Calu3 (cell line): Measurements from ENCODE around the gene GBP5. TPM values are rescaled to one million over a fixed set of nuclear protein-coding genes. Genes with fewer than 3 reads are reported as not detected.
"Not testable (repeated sequence)": the region's sequence is repeated elsewhere in the genome, so short reads cannot be mapped to it uniquely, and the experiment has no call there.

ENCODE experiments used
- BruUV-seq: library from RNA; stranded (reverse); fragments of 400-500 nt; replicated peaks from 2 replicates; lab custom pipeline; 2021; lab: Mats Ljungman, UMichigan
- CTCF ChIA-PET: fragments of 300-600 bp; sonication (Branson Sonifier 250); formaldehyde crosslinking; loops from one replicate; lab custom pipeline; 2022; ENCODE audit warnings: antibody characterized with exemption; lab: Charles Lee
- DNase-seq: peaks from one replicate; pipeline ENCODE4 v3.0.0; 2022
- H3K27ac Mint-ChIP-seq: one replicate; pipeline ENCODE4 v1.8.0; 2022; ENCODE audit warnings: mixed read lengths; ENCODE audit not compliant: unreplicated experiment
- H3K27me3 Mint-ChIP-seq: one replicate; pipeline ENCODE4 v1.8.0; 2022; ENCODE audit warnings: mixed read lengths; ENCODE audit not compliant: unreplicated experiment
- H3K36me3 Mint-ChIP-seq: one replicate; pipeline ENCODE4 v1.8.0; 2022; ENCODE audit warnings: mild to moderate bottlenecking, moderate library complexity, mixed read lengths; ENCODE audit not compliant: insufficient read depth, unreplicated experiment
- H3K4me1 Mint-ChIP-seq: one replicate; pipeline ENCODE4 v1.8.0; 2022; ENCODE audit warnings: mild to moderate bottlenecking, low read depth, mixed read lengths; ENCODE audit not compliant: unreplicated experiment
- H3K4me3 Mint-ChIP-seq: one replicate; pipeline ENCODE4 v1.8.0; 2022; ENCODE audit warnings: mild to moderate bottlenecking, low read depth, moderate library complexity, mixed read lengths; ENCODE audit not compliant: unreplicated experiment
- H3K9me3 Mint-ChIP-seq: one replicate; pipeline ENCODE4 v1.8.0; 2022; ENCODE audit warnings: low read depth, mixed read lengths; ENCODE audit not compliant: unreplicated experiment
- CTCF ChIP-seq: fragments of 200-600 bp; IDR thresholded peaks from one replicate; pipeline ENCODE4 v1.8.0; 2022; ENCODE audit warnings: antibody characterized with exemption; ENCODE audit not compliant: unreplicated experiment
- intact Hi-C: fragments of 100-400 bp; cut with micrococcal nuclease; formaldehyde crosslinking; loops from one replicate; pipeline ENCODE4 v1.10.0; 2022; ENCODE audit not compliant: unreplicated experiment
- total RNA-seq: library from RNA; stranded (reverse); gene quantifications from 2 replicates; pipeline ENCODE4 v1.2.3, GENCODE V29; 2022

Gene GBP5
- total RNA-seq, 1 experiment from 2014 or later = not detected

GRCh38 chr1:89287181-89288050 lies 14.8 kb upstream of the GBP5 start:
- Mint-ChIP-seq H3K4me3 (no peak overlapping the region), H3K4me1 (no peaks in the 10 kb centered on the region), H3K9me3 (no peaks in the 10 kb centered on the region), H3K27ac (no peak overlapping the region), H3K27me3 (peaks cover 13% of the 10 kb centered on the region), H3K36me3 (no peaks in the 10 kb centered on the region)
- CTCF ChIA-PET = no interaction called here
- DNase-seq = no peak
- no TSS peak for BruUV-seq
- no peak for TF ChIP-seq CTCF
- intact Hi-C loops = no loop called here

- CTCF ChIA-PET = no interaction called here
- DNase-seq = no peak
- no peak for TF ChIP-seq CTCF
- no peak overlapping the region for H3K27ac Mint-ChIP-seq
- intact Hi-C loops = no loop called here
- no TSS peak for BruUV-seq
- H3K4me3 Mint-ChIP-seq = no peak overlapping the region
- H3K36me3 Mint-ChIP-seq = no peaks in the 10 kb centered on the region
- H3K4me1 Mint-ChIP-seq = no peaks in the 10 kb centered on the region
- no peaks in the 10 kb centered on the region for H3K9me3 Mint-ChIP-seq
- H3K27me3 Mint-ChIP-seq = peaks cover 13% of the 10 kb centered on the region
Measured at GRCh38 chr1:89286549-89287180, 14.0 kb upstream of the GBP5 start.

- BruUV-seq = no TSS peak
- H3K4me3 Mint-ChIP-seq = no peak overlapping the region
- no peaks in the 10 kb centered on the region for H3K4me1 Mint-ChIP-seq
- H3K9me3 Mint-ChIP-seq = no peaks in the 10 kb centered on the region
- CTCF ChIA-PET = no interaction called here
- H3K27me3 Mint-ChIP-seq = peaks cover 9% of the 10 kb centered on the region
- intact Hi-C loops = no loop called here
- no peak for TF ChIP-seq CTCF
- DNase-seq = no peak
- H3K27ac Mint-ChIP-seq = no peak overlapping the region
- H3K36me3 Mint-ChIP-seq = no peaks in the 10 kb centered on the region
Measured at GRCh38 chr1:89285745-89286380, 13.2 kb upstream of the GBP5 start.

- intact Hi-C loops, BruUV-seq, H3K4me3 Mint-ChIP-seq, DNase-seq, H3K9me3 Mint-ChIP-seq, H3K36me3 Mint-ChIP-seq, H3K4me1 Mint-ChIP-seq, H3K27me3 Mint-ChIP-seq, H3K27ac Mint-ChIP-seq: not testable (repeated sequence)
- CTCF ChIA-PET = interaction anchor here (0.6 kb wide), 1 partner anchor 97 kb away, joined by 6 read pairs; no protein-coding TSS in a partner anchor
Measured at GRCh38 chr1:89284078-89284763, 11.6 kb upstream of the GBP5 start.
